A549 (cell line): ENCODE measurements around the gene BAAT.

Experiments
- CEBPB ChIP-seq, 2 experiments: fragments of >200 bp in 1 of 2; sonication (Bioruptor Twin) in 1 of 2; formaldehyde crosslinking in 1 of 2; IDR thresholded peaks; 2 replicates each; pipeline ENCODE4 v1.6.1; 2012 to 2016
- ESRRA ChIP-seq: fragments of 150-350 bp; IDR thresholded peaks from 2 replicates; pipeline ENCODE4 v1.6.1; 2014; ENCODE audit warnings: mild to moderate bottlenecking, low read length, borderline replicate concordance
- FOSL2 ChIP-seq, 2 experiments: fragments of 450-650 bp in 1 of 2; fragments of >200 bp in 1 of 2; sonication (Bioruptor Twin) in 1 of 2; formaldehyde crosslinking; IDR thresholded peaks; 2 replicates each; pipeline versions ENCODE4 v1.5.0 to v1.6.1; 2016 to 2020; ENCODE audit warnings: mild to moderate bottlenecking in 1 of 2, moderate library complexity in 1 of 2
- POLR2A ChIP-seq: IDR thresholded peaks from 2 replicates; pipeline ENCODE4 v1.6.1; 2012; ENCODE audit warnings: mild to moderate bottlenecking, low read length
- POLR2AphosphoS2 ChIP-seq: conservative IDR thresholded peaks from 2 replicates; pipeline ENCODE4 v1.6.1; 2012; ENCODE audit warnings: low read length, improper control_type of control experiment, inconsistent platforms
- SMC3 ChIP-seq: fragments of >200 bp; sonication (Bioruptor Twin); formaldehyde crosslinking; IDR thresholded peaks from 3 replicates; pipeline ENCODE4 v1.6.1; 2018; ENCODE audit warnings: inconsistent platforms
- TF ChIP-seq, protein P1 (sequence below): fragments of >200 bp; sonication (Bioruptor Twin); formaldehyde crosslinking; IDR thresholded peaks from 3 replicates; pipeline ENCODE4 v1.5.1; 2016
- TF ChIP-seq, protein P2 (sequence below): IDR thresholded peaks from 2 replicates; pipeline ENCODE4 v1.6.1; 2012; ENCODE audit warnings: low read depth, borderline replicate concordance
- TF ChIP-seq, protein P3 (sequence below): fragments of 450-650 bp; IDR thresholded peaks from 2 replicates; pipeline ENCODE4 v1.6.1; 2014; ENCODE audit warnings: antibody characterized with exemption

DNA sequence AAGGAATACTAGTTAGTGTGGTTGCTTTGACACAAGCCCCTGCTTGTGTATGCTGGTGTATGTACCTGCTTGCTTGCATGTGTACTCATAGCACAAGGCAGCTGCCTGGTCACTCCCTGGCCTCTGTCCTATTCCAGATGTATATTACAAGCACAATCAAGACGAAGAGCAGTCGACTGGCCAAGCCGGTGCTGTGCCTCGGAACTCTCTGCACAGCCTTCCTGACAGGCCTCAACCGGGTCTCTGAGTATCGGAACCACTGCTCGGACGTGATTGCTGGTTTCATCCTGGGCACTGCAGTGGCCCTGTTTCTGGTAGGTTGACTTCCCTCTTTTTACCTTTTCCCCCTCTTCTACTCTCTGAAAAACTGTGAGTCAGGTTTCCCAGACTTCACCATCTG is 72.1 kb downstream of the BAAT start:
- TF ChIP-seq, protein P1, sequence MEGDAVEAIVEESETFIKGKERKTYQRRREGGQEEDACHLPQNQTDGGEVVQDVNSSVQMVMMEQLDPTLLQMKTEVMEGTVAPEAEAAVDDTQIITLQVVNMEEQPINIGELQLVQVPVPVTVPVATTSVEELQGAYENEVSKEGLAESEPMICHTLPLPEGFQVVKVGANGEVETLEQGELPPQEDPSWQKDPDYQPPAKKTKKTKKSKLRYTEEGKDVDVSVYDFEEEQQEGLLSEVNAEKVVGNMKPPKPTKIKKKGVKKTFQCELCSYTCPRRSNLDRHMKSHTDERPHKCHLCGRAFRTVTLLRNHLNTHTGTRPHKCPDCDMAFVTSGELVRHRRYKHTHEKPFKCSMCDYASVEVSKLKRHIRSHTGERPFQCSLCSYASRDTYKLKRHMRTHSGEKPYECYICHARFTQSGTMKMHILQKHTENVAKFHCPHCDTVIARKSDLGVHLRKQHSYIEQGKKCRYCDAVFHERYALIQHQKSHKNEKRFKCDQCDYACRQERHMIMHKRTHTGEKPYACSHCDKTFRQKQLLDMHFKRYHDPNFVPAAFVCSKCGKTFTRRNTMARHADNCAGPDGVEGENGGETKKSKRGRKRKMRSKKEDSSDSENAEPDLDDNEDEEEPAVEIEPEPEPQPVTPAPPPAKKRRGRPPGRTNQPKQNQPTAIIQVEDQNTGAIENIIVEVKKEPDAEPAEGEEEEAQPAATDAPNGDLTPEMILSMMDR: no peak
- TF ChIP-seq POLR2AphosphoS2 (no peak), SMC3 (no peak), POLR2A (no peak), FOSL2 (IDR thresholded peaks at IDR 0.05) (no peak), FOSL2 (CRISPR knock-in tag; IDR thresholded peaks at IDR 0.05) (no peak), ESRRA (no peak), CEBPB (IDR thresholded peaks at IDR 0.05) (no peak)
- TF ChIP-seq, protein P2, sequence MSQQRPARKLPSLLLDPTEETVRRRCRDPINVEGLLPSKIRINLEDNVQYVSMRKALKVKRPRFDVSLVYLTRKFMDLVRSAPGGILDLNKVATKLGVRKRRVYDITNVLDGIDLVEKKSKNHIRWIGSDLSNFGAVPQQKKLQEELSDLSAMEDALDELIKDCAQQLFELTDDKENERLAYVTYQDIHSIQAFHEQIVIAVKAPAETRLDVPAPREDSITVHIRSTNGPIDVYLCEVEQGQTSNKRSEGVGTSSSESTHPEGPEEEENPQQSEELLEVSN: no peak
- TF ChIP-seq, protein P3, sequence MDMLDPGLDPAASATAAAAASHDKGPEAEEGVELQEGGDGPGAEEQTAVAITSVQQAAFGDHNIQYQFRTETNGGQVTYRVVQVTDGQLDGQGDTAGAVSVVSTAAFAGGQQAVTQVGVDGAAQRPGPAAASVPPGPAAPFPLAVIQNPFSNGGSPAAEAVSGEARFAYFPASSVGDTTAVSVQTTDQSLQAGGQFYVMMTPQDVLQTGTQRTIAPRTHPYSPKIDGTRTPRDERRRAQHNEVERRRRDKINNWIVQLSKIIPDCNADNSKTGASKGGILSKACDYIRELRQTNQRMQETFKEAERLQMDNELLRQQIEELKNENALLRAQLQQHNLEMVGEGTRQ: no peak
